GM19043 (cell line): ENCODE measurements around the gene KCNH2.
A peak's percentile ranks its signal among the peaks of the same experiment; 100 is the strongest.
"Not testable (repeated sequence)": the region's sequence is repeated elsewhere in the genome, so short reads cannot be mapped to it uniquely, and the experiment has no call there.

Experiments
- ATAC-seq: cut with Tn5 transposase; IDR thresholded peaks from one replicate; pipeline ENCODE4 v1.9.1; 2021; ENCODE audit warnings: low read depth; ENCODE audit not compliant: unreplicated experiment

KCNH2 gene

GRCh38 chr7:151012031-151012692 lies 34.0 kb upstream of the KCNH2 start:
- ATAC-seq, result no peak

- not testable (repeated sequence) for ATAC-seq
These were observed 33.5 kb upstream of the KCNH2 start for GRCh38 chr7:151011616-151012015.

- no peak for ATAC-seq
These were observed 32.9 kb upstream of the KCNH2 start for GRCh38 chr7:151011097-151011409.

GRCh38 chr7:151010307-151011096 lies 32.4 kb upstream of the KCNH2 start:
- ATAC-seq, result no peak

GRCh38 chr7:151010037-151010306 lies 31.9 kb upstream of the KCNH2 start:
- no peak for ATAC-seq

- ATAC-seq, result no peak
These were observed 31.4 kb upstream of the KCNH2 start for GRCh38 chr7:151009327-151010036.

GRCh38 chr7:151008511-151009323 lies 30.6 kb upstream of the KCNH2 start:
- peak; percentile 90 for ATAC-seq

GRCh38 chr7:151008143-151008510 lies 30.0 kb upstream of the KCNH2 start:
- ATAC-seq, result no peak

- ATAC-seq, result no peak
These were observed 29.4 kb upstream of the KCNH2 start for GRCh38 chr7:151007469-151007898.

- no peak for ATAC-seq
These were observed 28.6 kb upstream of the KCNH2 start for GRCh38 chr7:151006590-151007300.

- no peak for ATAC-seq
These were observed 27.4 kb upstream of the KCNH2 start for GRCh38 chr7:151005566-151005965.

GRCh38 chr7:151003572-151003971 lies 25.5 kb upstream of the KCNH2 start:
- ATAC-seq, result no peak

- no peak for ATAC-seq
These were observed 23.4 kb upstream of the KCNH2 start for GRCh38 chr7:151001546-151001945.

GRCh38 chr7:151000897-151001495 lies 22.9 kb upstream of the KCNH2 start:
- ATAC-seq, result no peak

GRCh38 chr7:150999497-151000230 lies 21.5 kb upstream of the KCNH2 start:
- no peak for ATAC-seq

GRCh38 chr7:150999001-150999400 lies 20.9 kb upstream of the KCNH2 start:
- ATAC-seq, result no peak

GRCh38 chr7:150998341-150998740 lies 20.2 kb upstream of the KCNH2 start:
- no peak for ATAC-seq

- no peak for ATAC-seq
These were observed 19.7 kb upstream of the KCNH2 start for GRCh38 chr7:150997817-150998216.

- ATAC-seq, result no peak
These were observed 19.0 kb upstream of the KCNH2 start for GRCh38 chr7:150997075-150997511.
